ENCODE data around the gene MCM9.
A peak's percentile ranks its signal among the peaks of the same experiment; 100 is the strongest.

MCM9 gene

GRCh38 chr6:118787724-118788423 lies 147.1 kb downstream of the MCM9 start:
- WGBS (ENCODE audit: extremely low coverage, insufficient coverage, low lambda C conversion rate) = no CpG with 5 or more reads among the region's 6 CpGs
- Histone ChIP-seq H3K27me3 (ENCODE audit: insufficient read depth, low read length, poor library complexity) (no peaks in the 10 kb centered on the region), H3K4me1 (ENCODE audit: control insufficient read depth, low read depth, low read length) (peaks cover 5% of the 10 kb centered on the region), H3K9ac (ENCODE audit: low read length) (no peak overlapping the region), H3K56ac (ENCODE audit: low read length) (peak overlapping the region; percentile 2), H3K23ac (ENCODE audit: low read length) (no peak overlapping the region), H3K4me2 (ENCODE audit: low read length) (no peak overlapping the region), H4K5ac (ENCODE audit: low read length) (peak overlapping the region; percentile 50), H3K4me3 (ENCODE audit: low read length) (no peak overlapping the region), H2BK120ac (ENCODE audit: low read depth, low read length) (no peak overlapping the region), H2AK5ac (ENCODE audit: low read length) (peak overlapping the region; percentile 88), H3K79me2 (ENCODE audit: control insufficient read depth, insufficient read depth, low read length) (no peaks in the 10 kb centered on the region), H3K27ac (ENCODE audit: low read depth, low read length) (no peak overlapping the region), H3K18ac (ENCODE audit: low read length) (peak overlapping the region; percentile 11), H4K8ac (ENCODE audit: low read depth, low read length) (no peak overlapping the region), H3K4ac (ENCODE audit: low read depth, low read length) (no peak overlapping the region), H2BK15ac (replicated peaks; ENCODE audit: low read depth) (no peak overlapping the region), H3K36me3 (ENCODE audit: control insufficient read depth, insufficient read depth, low read length) (no peaks in the 10 kb centered on the region), H2BK5ac (ENCODE audit: low read length) (peak overlapping the region; percentile 74), H3K79me1 (ENCODE audit: low read length) (no peaks in the 10 kb centered on the region)
- DNase-seq = no peak

- Histone ChIP-seq H4K5ac (ENCODE audit: low read length) (no peak overlapping the region), H2BK120ac (ENCODE audit: low read depth, low read length) (no peak overlapping the region), H3K36me3 (ENCODE audit: control insufficient read depth, insufficient read depth, low read length) (no peaks in the 10 kb centered on the region), H3K27me3 (ENCODE audit: insufficient read depth, low read length, poor library complexity) (no peaks in the 10 kb centered on the region), H2BK5ac (ENCODE audit: low read length) (peak overlapping the region; percentile 77), H3K18ac (ENCODE audit: low read length) (no peak overlapping the region), H3K79me2 (ENCODE audit: control insufficient read depth, insufficient read depth, low read length) (no peaks in the 10 kb centered on the region), H4K8ac (ENCODE audit: low read depth, low read length) (no peak overlapping the region), H2AK5ac (ENCODE audit: low read length) (no peak overlapping the region), H3K23ac (ENCODE audit: low read length) (no peak overlapping the region), H3K9ac (ENCODE audit: low read length) (no peak overlapping the region), H2BK15ac (replicated peaks; ENCODE audit: low read depth) (no peak overlapping the region), H3K56ac (ENCODE audit: low read length) (peak overlapping the region; percentile 65), H3K4me1 (ENCODE audit: control insufficient read depth, low read depth, low read length) (peaks cover 5% of the 10 kb centered on the region), H3K4me2 (ENCODE audit: low read length) (no peak overlapping the region), H3K27ac (ENCODE audit: low read depth, low read length) (peak overlapping the region; percentile 79), H3K4ac (ENCODE audit: low read depth, low read length) (no peak overlapping the region), H3K4me3 (ENCODE audit: low read length) (no peak overlapping the region), H3K79me1 (ENCODE audit: low read length) (no peaks in the 10 kb centered on the region)
- peak; percentile 92 for DNase-seq
- WGBS (ENCODE audit: extremely low coverage, insufficient coverage, low lambda C conversion rate) = no CpG with 5 or more reads among the region's 8 CpGs
These were observed 148.1 kb downstream of the MCM9 start for GRCh38 chr6:118786596-118787453.

DNA sequence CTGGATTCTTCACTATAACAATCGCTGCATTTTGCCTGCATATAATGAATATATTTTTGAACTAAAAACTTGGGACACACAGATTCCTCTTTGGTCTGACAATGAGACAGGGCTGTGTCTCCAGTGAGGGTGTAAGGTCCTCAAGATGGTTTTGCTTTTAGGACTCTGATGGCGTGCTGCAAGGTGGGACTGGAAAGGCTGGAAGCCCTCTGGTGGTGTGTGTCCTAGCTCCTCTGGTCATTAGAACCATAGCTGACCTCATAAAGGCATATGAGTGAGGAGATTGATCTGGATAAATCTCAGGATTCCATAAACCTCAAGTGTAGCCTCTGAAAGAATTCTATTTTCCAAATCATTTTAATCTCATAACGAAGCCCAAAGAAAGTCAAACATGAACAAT lies 149.4 kb downstream of the MCM9 start:
- Histone ChIP-seq H2BK120ac (ENCODE audit: low read depth, low read length) (no peak overlapping the region), H3K4me3 (ENCODE audit: low read length) (no peak overlapping the region), H3K56ac (ENCODE audit: low read length) (no peak overlapping the region), H2BK15ac (replicated peaks; ENCODE audit: low read depth) (no peak overlapping the region), H4K8ac (ENCODE audit: low read depth, low read length) (no peak overlapping the region), H3K4me2 (ENCODE audit: low read length) (no peak overlapping the region), H2AK5ac (ENCODE audit: low read length) (no peak overlapping the region), H3K9ac (ENCODE audit: low read length) (no peak overlapping the region), H2BK5ac (ENCODE audit: low read length) (peak overlapping the region; percentile 63), H3K27me3 (ENCODE audit: insufficient read depth, low read length, poor library complexity) (no peaks in the 10 kb centered on the region), H3K4me1 (ENCODE audit: control insufficient read depth, low read depth, low read length) (peaks cover 5% of the 10 kb centered on the region), H3K36me3 (ENCODE audit: control insufficient read depth, insufficient read depth, low read length) (no peaks in the 10 kb centered on the region), H3K79me2 (ENCODE audit: control insufficient read depth, insufficient read depth, low read length) (no peaks in the 10 kb centered on the region), H4K5ac (ENCODE audit: low read length) (no peak overlapping the region), H3K4ac (ENCODE audit: low read depth, low read length) (peak overlapping the region; percentile 76), H3K27ac (ENCODE audit: low read depth, low read length) (no peak overlapping the region), H3K79me1 (ENCODE audit: low read length) (no peaks in the 10 kb centered on the region), H3K23ac (ENCODE audit: low read length) (no peak overlapping the region), H3K18ac (ENCODE audit: low read length) (peak overlapping the region; percentile 44)
- WGBS (ENCODE audit: extremely low coverage, insufficient coverage, low lambda C conversion rate) = 100% methylated on average over 1 of the region's 3 CpGs
- no peak for DNase-seq

DNA sequence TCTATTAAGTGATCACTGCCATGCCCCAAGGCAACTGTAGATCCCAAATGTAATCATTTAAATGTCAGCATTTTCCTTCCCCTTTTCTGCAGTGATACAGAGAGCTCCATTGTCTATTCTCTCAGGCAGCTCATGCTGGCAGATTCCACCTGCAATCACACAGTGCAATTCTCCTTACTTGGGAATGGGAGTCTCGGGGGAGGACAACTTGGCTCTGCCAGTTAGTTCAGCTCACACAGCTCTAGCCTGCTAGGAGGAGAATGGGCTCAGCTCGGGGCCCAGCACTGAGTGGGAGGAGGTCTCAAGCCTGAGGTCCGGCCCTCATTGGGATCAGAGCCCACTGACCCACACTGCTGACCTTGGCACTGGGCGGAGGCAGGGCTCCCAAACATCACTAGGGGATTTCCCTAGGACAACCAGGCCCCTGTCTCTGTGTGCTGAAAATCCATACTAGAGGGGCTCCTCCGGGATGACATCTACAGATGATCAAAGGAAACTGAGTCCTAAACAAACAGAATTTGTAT lies 150.3 kb downstream of the MCM9 start:
- Histone ChIP-seq H4K5ac (ENCODE audit: low read length) (no peak overlapping the region), H3K36me3 (ENCODE audit: control insufficient read depth, insufficient read depth, low read length) (no peaks in the 10 kb centered on the region), H3K4ac (ENCODE audit: low read depth, low read length) (no peak overlapping the region), H2BK120ac (ENCODE audit: low read depth, low read length) (no peak overlapping the region), H3K4me1 (ENCODE audit: control insufficient read depth, low read depth, low read length) (peaks cover 5% of the 10 kb centered on the region), H3K23ac (ENCODE audit: low read length) (no peak overlapping the region), H3K4me2 (ENCODE audit: low read length) (no peak overlapping the region), H3K27ac (ENCODE audit: low read depth, low read length) (no peak overlapping the region), H3K4me3 (ENCODE audit: low read length) (no peak overlapping the region), H4K8ac (ENCODE audit: low read depth, low read length) (no peak overlapping the region), H3K56ac (ENCODE audit: low read length) (no peak overlapping the region), H2BK5ac (ENCODE audit: low read length) (no peak overlapping the region), H2AK5ac (ENCODE audit: low read length) (no peak overlapping the region), H3K79me1 (ENCODE audit: low read length) (no peaks in the 10 kb centered on the region), H2BK15ac (replicated peaks; ENCODE audit: low read depth) (no peak overlapping the region), H3K79me2 (ENCODE audit: control insufficient read depth, insufficient read depth, low read length) (no peaks in the 10 kb centered on the region), H3K9ac (ENCODE audit: low read length) (no peak overlapping the region), H3K18ac (ENCODE audit: low read length) (no peak overlapping the region), H3K27me3 (ENCODE audit: insufficient read depth, low read length, poor library complexity) (no peaks in the 10 kb centered on the region)
- no CpG with 5 or more reads among the region's 5 CpGs for WGBS (ENCODE audit: extremely low coverage, insufficient coverage, low lambda C conversion rate)
- DNase-seq = no peak

- no peaks in the 10 kb centered on the region for H3K79me2 ChIP-seq (ENCODE audit: control insufficient read depth, insufficient read depth, low read length)
- no peak for DNase-seq
- H3K23ac ChIP-seq (ENCODE audit: low read length) = no peak overlapping the region
- no peak overlapping the region for H4K8ac ChIP-seq (ENCODE audit: low read depth, low read length)
- H3K9ac ChIP-seq (ENCODE audit: low read length) = no peak overlapping the region
- H3K4ac ChIP-seq (ENCODE audit: low read depth, low read length) = no peak overlapping the region
- no peak overlapping the region for H3K4me3 ChIP-seq (ENCODE audit: low read length)
- H2BK15ac ChIP-seq (replicated peaks; ENCODE audit: low read depth) = no peak overlapping the region
- no peaks in the 10 kb centered on the region for H3K36me3 ChIP-seq (ENCODE audit: control insufficient read depth, insufficient read depth, low read length)
- no peak overlapping the region for H2AK5ac ChIP-seq (ENCODE audit: low read length)
- H3K27ac ChIP-seq (ENCODE audit: low read depth, low read length) = no peak overlapping the region
- no peaks in the 10 kb centered on the region for H3K79me1 ChIP-seq (ENCODE audit: low read length)
- WGBS (ENCODE audit: extremely low coverage, insufficient coverage, low lambda C conversion rate) = no CpG with 5 or more reads among the region's 5 CpGs
- no peak overlapping the region for H3K56ac ChIP-seq (ENCODE audit: low read length)
- no peak overlapping the region for H3K18ac ChIP-seq (ENCODE audit: low read length)
- no peak overlapping the region for H2BK120ac ChIP-seq (ENCODE audit: low read depth, low read length)
- H3K4me2 ChIP-seq (ENCODE audit: low read length) = no peak overlapping the region
- H3K4me1 ChIP-seq (ENCODE audit: control insufficient read depth, low read depth, low read length) = peaks cover 5% of the 10 kb centered on the region
- H4K5ac ChIP-seq (ENCODE audit: low read length) = no peak overlapping the region
- H3K27me3 ChIP-seq (ENCODE audit: insufficient read depth, low read length, poor library complexity) = no peaks in the 10 kb centered on the region
- H2BK5ac ChIP-seq (ENCODE audit: low read length) = no peak overlapping the region
These were observed 150.9 kb downstream of the MCM9 start for GRCh38 chr6:118783931-118784550.

Data from mesendoderm (in vitro differentiated cells).